HepG2 (cell line): ENCODE results near the gene CPT1B. TPM values are rescaled to one million over a fixed set of nuclear protein-coding genes. Genes with fewer than 3 reads are reported as not detected.

Source experiments
- ATF7-NPFF ChIP-seq: sonication (generic); formaldehyde crosslinking; IDR thresholded peaks from 2 replicates; pipeline ENCODE4 v1.8.1; 2023; ENCODE audit warnings: mild to moderate bottlenecking, low read depth, missing genetic modification reagents, moderate library complexity
- CHCHD3 ChIP-seq: sonication (generic); formaldehyde crosslinking; IDR thresholded peaks from 2 replicates; pipeline ENCODE4 v1.8.0; 2022; ENCODE audit warnings: mild to moderate bottlenecking, missing genetic modification reagents, moderate library complexity
- CREB3 ChIP-seq: sonication (generic); formaldehyde crosslinking; IDR thresholded peaks from 2 replicates; pipeline ENCODE4 v1.5.0; 2020; ENCODE audit warnings: missing genetic modification reagents
- IRF2 ChIP-seq: IDR thresholded peaks from 2 replicates; pipeline ENCODE4 v1.6.1; 2018; ENCODE audit warnings: missing genetic modification reagents, missing compliant biosample characterization
- JARID2 ChIP-seq: sonication (generic); formaldehyde crosslinking; IDR thresholded peaks from 2 replicates; pipeline ENCODE4 v1.8.1; 2023; ENCODE audit warnings: missing genetic modification reagents, inconsistent platforms; ENCODE audit not compliant: insufficient replicate concordance
- KDM3A ChIP-seq: IDR thresholded peaks from 2 replicates; pipeline ENCODE4 v1.6.1; 2018; ENCODE audit warnings: low read depth, missing compliant biosample characterization
- LCORL ChIP-seq, 2 experiments: fragments of 450-650 bp in 1 of 2; sonication (generic) in 1 of 2; formaldehyde crosslinking in 1 of 2; IDR thresholded peaks; 2 replicates each; pipeline versions ENCODE4 v1.5.0 to v1.6.1; 2017 to 2020; ENCODE audit warnings: antibody characterized with exemption in 1 of 2, missing genetic modification reagents in 1 of 2
- RBM39 ChIP-seq: fragments of 200-400 bp; formaldehyde crosslinking; IDR thresholded peaks from one replicate; pipeline ENCODE4 v1.6.1; 2018; ENCODE audit warnings: antibody characterized with exemption, mild to moderate bottlenecking, low read depth, low read length; ENCODE audit not compliant: poor library complexity, severe bottlenecking
- RFX3 ChIP-seq: IDR thresholded peaks from 2 replicates; pipeline ENCODE4 v1.6.1; 2016; ENCODE audit warnings: missing biosample characterization, missing genetic modification reagents
- SMC3 ChIP-seq: IDR thresholded peaks from 2 replicates; pipeline ENCODE4 v1.6.1; 2011; ENCODE audit warnings: low read length, improper control_type of control experiment
- SRSF4 ChIP-seq: fragments of 200-400 bp; formaldehyde crosslinking; IDR thresholded peaks from one replicate; pipeline ENCODE4 v1.6.1; 2018; ENCODE audit warnings: mild to moderate bottlenecking, low read depth, low read length, moderate library complexity; ENCODE audit not compliant: poor library complexity, severe bottlenecking
- SUZ12 ChIP-seq: fragments of 150-350 bp; IDR thresholded peaks from 2 replicates; pipeline ENCODE4 v1.6.1; 2014; ENCODE audit warnings: low read depth, low read length
- TCF7 ChIP-seq: sonication (generic); IDR thresholded peaks from 2 replicates; pipeline ENCODE4 v1.6.1; 2016; ENCODE audit warnings: antibody characterized with exemption, low read depth
- TP53 ChIP-seq: sonication (generic); formaldehyde crosslinking; conservative IDR thresholded peaks from 2 replicates; pipeline ENCODE4 v1.4.0; 2020; ENCODE audit warnings: missing genetic modification reagents
- ZMYM2 ChIP-seq: sonication (generic); formaldehyde crosslinking; IDR thresholded peaks from 2 replicates; pipeline ENCODE4 v1.8.0; 2022; ENCODE audit warnings: mild to moderate bottlenecking, missing genetic modification reagents
- ZNF230 ChIP-seq: sonication (generic); formaldehyde crosslinking; IDR thresholded peaks from 2 replicates; pipeline ENCODE4 v1.4.0; 2020; ENCODE audit warnings: mild to moderate bottlenecking, missing genetic modification reagents
- ZNF235 ChIP-seq: sonication (generic); formaldehyde crosslinking; IDR thresholded peaks from 2 replicates; pipeline ENCODE4 v1.8.1; 2023; ENCODE audit warnings: mild to moderate bottlenecking, missing genetic modification reagents, borderline replicate concordance
- ZNF335 ChIP-seq: sonication (generic); formaldehyde crosslinking; IDR thresholded peaks from 2 replicates; pipeline ENCODE4 v1.4.0; 2020; ENCODE audit warnings: missing genetic modification reagents
- polyA plus RNA-seq, 8 experiments: library from polyadenylated mRNA; depleted of rRNA in 3 of 8; stranded (reverse) in 7 of 8; unstranded in 1 of 8; fragments of >200 nt; fragmentation: Illumina TruSeq in 4 of 8; extraction: Trizol in 4 of 8; gene quantifications; 2 replicates each; pipeline versions ENCODE4 v1.2.1 to v1.2.3, GENCODE V29; 2011 to 2016; ENCODE audit warnings: low read depth in 4 of 8, missing spikeins in 1 of 8, mixed read lengths in 1 of 8; ENCODE audit not compliant: insufficient read depth in 1 of 8
- total RNA-seq, 5 experiments: library from RNA; depleted of rRNA; stranded (reverse); fragments of >200 nt; fragmentation: Illumina TruSeq; extraction: Trizol; gene quantifications; 2 replicates each; pipeline ENCODE4 v1.2.3, GENCODE V29; 2016; ENCODE audit warnings: low read depth in 1 of 5
- TF ChIP-seq, protein P1 (sequence below): sonication (generic); formaldehyde crosslinking; IDR thresholded peaks from 2 replicates; pipeline ENCODE4 v1.8.0; 2022; ENCODE audit warnings: mild to moderate bottlenecking, missing genetic modification reagents, moderate library complexity
- TF ChIP-seq, protein P2 (sequence below), 2 experiments: fragments of 450-650 bp in 1 of 2; sonication (generic) in 1 of 2; formaldehyde crosslinking in 1 of 2; IDR thresholded peaks; 2 replicates each; pipeline versions ENCODE4 v1.6.1 to v1.8.0; 2016 to 2022; ENCODE audit warnings: antibody characterized with exemption in 1 of 2, mild to moderate bottlenecking in 1 of 2, missing genetic modification reagents in 1 of 2

The CPT1B gene
- total and polyA plus RNA-seq, 2 of the 13 experiments (the other 11 are each of a cell fraction or from before 2014, with no cell fraction given), result 9.2 to 19.5 TPM

DNA sequence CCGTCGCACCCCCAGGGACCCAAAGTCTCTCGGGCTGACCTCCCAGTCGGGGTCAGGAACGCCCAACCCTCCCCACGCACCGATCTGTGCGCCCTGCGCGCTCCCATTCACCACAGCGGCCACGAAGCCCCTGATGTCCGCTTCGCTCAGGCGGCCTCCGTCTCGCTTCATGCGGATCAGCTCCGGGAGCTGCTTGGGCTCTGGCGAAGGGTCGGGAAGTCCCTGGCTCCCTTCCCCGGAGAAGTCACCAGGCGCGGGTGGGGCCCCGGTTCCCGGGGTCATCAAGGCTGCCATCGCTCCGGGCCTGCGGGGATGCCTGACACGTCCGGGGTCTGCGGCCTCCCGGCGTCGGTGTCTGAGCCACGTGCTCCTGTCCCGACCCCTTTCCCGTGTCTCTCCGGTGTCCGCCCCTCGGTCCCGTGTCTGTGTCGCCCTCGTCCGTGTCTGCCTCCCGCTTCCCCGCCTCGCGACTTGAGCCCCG lies 48.8 kb downstream of the CPT1B start (continued):
- TF ChIP-seq RFX3 (CRISPR knock-in tag) (no peak), RBM39 (peak; percentile 12), KDM3A (CRISPR knock-in tag) (no peak), TCF7 (no peak), SUZ12 (no peak), ATF7-NPFF (0 out of 2 replicates have a peak, but pooled peaks have one; percentile 8), TP53 (CRISPR knock-in tag) (no peak), LCORL (IDR thresholded peaks at IDR 0.05) (no peak), LCORL (CRISPR knock-in tag; IDR thresholded peaks at IDR 0.05) (0 out of 2 replicates have a peak, but pooled peaks have one; percentile 12), IRF2 (CRISPR knock-in tag) (no peak; the same call in 1 of the 2 replicates), ZNF335 (no peak), JARID2 (CRISPR knock-in tag) (no peak), ZMYM2 (no peak), CREB3 (no peak), SRSF4 (no peak), ZNF230 (CRISPR knock-in tag) (no peak), ZNF235 (CRISPR knock-in tag) (peak; percentile 28; the same call in 1 of the 2 replicates), CHCHD3 (CRISPR knock-in tag) (peak; percentile 31; the same call in 1 of the 2 replicates), SMC3 (no peak)
- TF ChIP-seq, protein P1, sequence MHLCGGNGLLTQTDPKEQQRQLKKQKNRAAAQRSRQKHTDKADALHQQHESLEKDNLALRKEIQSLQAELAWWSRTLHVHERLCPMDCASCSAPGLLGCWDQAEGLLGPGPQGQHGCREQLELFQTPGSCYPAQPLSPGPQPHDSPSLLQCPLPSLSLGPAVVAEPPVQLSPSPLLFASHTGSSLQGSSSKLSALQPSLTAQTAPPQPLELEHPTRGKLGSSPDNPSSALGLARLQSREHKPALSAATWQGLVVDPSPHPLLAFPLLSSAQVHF (CRISPR knock-in tag), result no peak
- TF ChIP-seq, protein P2, sequence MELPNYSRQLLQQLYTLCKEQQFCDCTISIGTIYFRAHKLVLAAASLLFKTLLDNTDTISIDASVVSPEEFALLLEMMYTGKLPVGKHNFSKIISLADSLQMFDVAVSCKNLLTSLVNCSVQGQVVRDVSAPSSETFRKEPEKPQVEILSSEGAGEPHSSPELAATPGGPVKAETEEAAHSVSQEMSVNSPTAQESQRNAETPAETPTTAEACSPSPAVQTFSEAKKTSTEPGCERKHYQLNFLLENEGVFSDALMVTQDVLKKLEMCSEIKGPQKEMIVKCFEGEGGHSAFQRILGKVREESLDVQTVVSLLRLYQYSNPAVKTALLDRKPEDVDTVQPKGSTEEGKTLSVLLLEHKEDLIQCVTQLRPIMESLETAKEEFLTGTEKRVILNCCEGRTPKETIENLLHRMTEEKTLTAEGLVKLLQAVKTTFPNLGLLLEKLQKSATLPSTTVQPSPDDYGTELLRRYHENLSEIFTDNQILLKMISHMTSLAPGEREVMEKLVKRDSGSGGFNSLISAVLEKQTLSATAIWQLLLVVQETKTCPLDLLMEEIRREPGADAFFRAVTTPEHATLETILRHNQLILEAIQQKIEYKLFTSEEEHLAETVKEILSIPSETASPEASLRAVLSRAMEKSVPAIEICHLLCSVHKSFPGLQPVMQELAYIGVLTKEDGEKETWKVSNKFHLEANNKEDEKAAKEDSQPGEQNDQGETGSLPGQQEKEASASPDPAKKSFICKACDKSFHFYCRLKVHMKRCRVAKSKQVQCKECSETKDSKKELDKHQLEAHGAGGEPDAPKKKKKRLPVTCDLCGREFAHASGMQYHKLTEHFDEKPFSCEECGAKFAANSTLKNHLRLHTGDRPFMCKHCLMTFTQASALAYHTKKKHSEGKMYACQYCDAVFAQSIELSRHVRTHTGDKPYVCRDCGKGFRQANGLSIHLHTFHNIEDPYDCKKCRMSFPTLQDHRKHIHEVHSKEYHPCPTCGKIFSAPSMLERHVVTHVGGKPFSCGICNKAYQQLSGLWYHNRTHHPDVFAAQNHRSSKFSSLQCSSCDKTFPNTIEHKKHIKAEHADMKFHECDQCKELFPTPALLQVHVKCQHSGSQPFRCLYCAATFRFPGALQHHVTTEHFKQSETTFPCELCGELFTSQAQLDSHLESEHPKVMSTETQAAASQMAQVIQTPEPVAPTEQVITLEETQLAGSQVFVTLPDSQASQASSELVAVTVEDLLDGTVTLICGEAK (IDR thresholded peaks at IDR 0.05), result no peak
- TF ChIP-seq, protein P2 (CRISPR knock-in tag; IDR thresholded peaks at IDR 0.05), result no peak
